Measurements from ENCODE around the gene DYSF. TPM values are rescaled to one million over a fixed set of nuclear protein-coding genes. Genes with fewer than 3 reads are reported as not detected.

DYSF gene
- total RNA-seq, 1 experiment from 2014 or later = 0.89 TPM

DNA sequence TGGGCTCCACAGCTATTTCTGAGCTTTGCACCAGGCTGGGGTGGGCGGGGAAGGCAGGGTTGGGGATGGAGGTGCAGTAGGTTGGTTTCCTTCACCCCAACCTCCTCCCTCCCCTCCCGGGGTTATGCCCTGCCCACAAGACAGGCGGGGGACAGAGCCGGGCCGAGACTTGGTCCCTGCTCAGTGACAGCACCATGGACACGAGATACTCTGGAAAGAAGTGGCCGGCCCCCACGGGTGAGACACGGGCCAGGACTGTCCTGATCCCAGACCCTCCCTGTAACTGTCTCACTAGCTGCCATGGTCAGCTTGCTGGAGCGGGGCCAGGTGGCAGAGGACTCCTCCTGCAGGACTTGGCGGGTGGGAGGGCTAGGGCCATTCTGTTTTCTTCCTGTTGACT is 59.7 kb downstream of the DYSF start:
- Histone ChIP-seq H3K79me2 (ENCODE audit: insufficient read depth, low read length) (no peaks in the 10 kb centered on the region), H3K27me3 (ENCODE audit: insufficient read depth, low read length) (no peaks in the 10 kb centered on the region; the same call in 1 of the 2 replicates), H3K4me3 (replicated peaks in 1 of 2; ENCODE audit: low read depth in 1 of 2, low read length in 2 of 2) (no peak overlapping the region), H3K36me3 (ENCODE audit: control insufficient read depth in 1 of 2, insufficient read depth in 2 of 2, low read length in 2 of 2) (no peaks in the 10 kb centered on the region), H3K4me1 (ENCODE audit: control insufficient read depth in 1 of 2, insufficient read depth in 2 of 2, low read length in 2 of 2) (no peaks in the 10 kb centered on the region), H4K20me1 (ENCODE audit: insufficient read depth) (no peaks in the 10 kb centered on the region), H2AFZ (ENCODE audit: low read depth, low read length, poor library complexity, severe bottlenecking) (no peak overlapping the region), H3K4me2 (ENCODE audit: low read length) (no peak overlapping the region), H3K9ac (ENCODE audit: low read length) (no peak overlapping the region), H3K9me3 (ENCODE audit: control insufficient read depth in 1 of 2, insufficient read depth in 1 of 2, low read depth in 1 of 2, low read length in 2 of 2) (no peaks in the 10 kb centered on the region), H3K27ac (ENCODE audit: low read depth, low read length) (no peak overlapping the region), H3K9me2 (ENCODE audit: insufficient read depth) (no peaks in the 10 kb centered on the region)
- ATAC-seq (no peak), DNase-seq (ENCODE audit: low read depth, low spot score) (no peak)
- ChIA-PET POLR2A (interaction anchor here (1.9 kb wide), 1 partner anchor 213 kb away, joined by 4 read pairs; no protein-coding TSS in a partner anchor), RAD21 (ENCODE audit: low non-redundant PET in 1 of 2, low total read pairs in 2 of 2, uncharacterized antibody in 2 of 2, unreplicated experiment in 2 of 2) (interaction anchor here in 1 of 2 experiments (1.0 kb wide), 2 partner anchors 52 to 214 kb away, joined by 4 to 6 read pairs; no protein-coding TSS in a partner anchor), CTCF (interaction anchor here (1.0 to 1.4 kb wide), 3 partner anchors 53 to 214 kb away, joined by 3 to 5 read pairs (median 3); partner anchors contain the start of gene ZNF638)
- TF ChIP-seq FOSL1 (IDR thresholded peaks at IDR 0.05; ENCODE audit: low read depth) (no peak), POLR2A (IDR thresholded peaks at IDR 0.05; ENCODE audit: borderline replicate concordance, extremely low read depth, insufficient read depth, insufficient read length) (no peak), EZH2phosphoT487 (IDR thresholded peaks at IDR 0.05; ENCODE audit: borderline replicate concordance) (no peak), RAD21 (IDR thresholded peaks at IDR 0.05; ENCODE audit: low read depth) (no peak), TCF7L2 (IDR thresholded peaks at IDR 0.05; ENCODE audit: borderline replicate concordance, extremely low read depth, insufficient read depth, insufficient read length) (no peak)
- TF ChIP-seq, protein P1, sequence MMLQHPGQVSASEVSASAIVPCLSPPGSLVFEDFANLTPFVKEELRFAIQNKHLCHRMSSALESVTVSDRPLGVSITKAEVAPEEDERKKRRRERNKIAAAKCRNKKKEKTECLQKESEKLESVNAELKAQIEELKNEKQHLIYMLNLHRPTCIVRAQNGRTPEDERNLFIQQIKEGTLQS (IDR thresholded peaks at IDR 0.05) = no peak
- no TSS peak for BruUV-seq (replicated peaks)
- intact Hi-C loops (cut with micrococcal nuclease) = no loop called here

DNA sequence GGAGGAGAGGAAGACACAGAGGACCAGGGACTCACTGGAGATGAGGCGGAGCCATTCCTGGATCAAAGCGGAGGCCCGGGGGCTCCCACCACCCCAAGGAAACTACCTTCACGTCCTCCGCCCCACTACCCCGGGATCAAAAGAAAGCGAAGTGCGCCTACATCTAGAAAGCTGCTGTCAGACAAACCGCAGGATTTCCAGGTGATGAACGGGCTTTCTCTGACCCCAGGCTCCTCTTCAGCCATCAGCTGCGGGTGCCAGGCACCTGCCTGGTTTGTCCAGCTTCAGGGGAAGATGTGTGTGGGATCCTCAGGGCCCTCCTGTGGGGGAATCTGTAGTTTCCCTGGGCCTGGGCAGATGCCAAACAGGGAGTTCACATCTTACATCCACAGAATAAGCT is 60.4 kb downstream of the DYSF start:
- H3K9me3 ChIP-seq (ENCODE audit: control insufficient read depth in 1 of 2, insufficient read depth in 1 of 2, low read depth in 1 of 2, low read length in 2 of 2) = no peaks in the 10 kb centered on the region
- no peaks in the 10 kb centered on the region for H3K9me2 ChIP-seq (ENCODE audit: insufficient read depth)
- H2AFZ ChIP-seq (ENCODE audit: low read depth, low read length, poor library complexity, severe bottlenecking) = no peak overlapping the region
- ATAC-seq = no peak
- no peaks in the 10 kb centered on the region for H3K36me3 ChIP-seq (ENCODE audit: control insufficient read depth in 1 of 2, insufficient read depth in 2 of 2, low read length in 2 of 2)
- intact Hi-C loops (cut with micrococcal nuclease) = no loop called here
- H3K4me2 ChIP-seq (ENCODE audit: low read length) = no peak overlapping the region
- no peak overlapping the region for H3K9ac ChIP-seq (ENCODE audit: low read length)
- ChIA-PET CTCF (interaction anchor here (0.8 kb wide), 1 partner anchor 53 kb away, joined by 3 read pairs; no protein-coding TSS in a partner anchor), POLR2A (no interaction called here), RAD21 (ENCODE audit: low non-redundant PET in 1 of 2, low total read pairs in 2 of 2, uncharacterized antibody in 2 of 2, unreplicated experiment in 2 of 2) (no interaction called here)
- H3K27ac ChIP-seq (ENCODE audit: low read depth, low read length) = no peak overlapping the region
- H3K4me1 ChIP-seq (ENCODE audit: control insufficient read depth in 1 of 2, insufficient read depth in 2 of 2, low read length in 2 of 2) = no peaks in the 10 kb centered on the region
- no peaks in the 10 kb centered on the region for H4K20me1 ChIP-seq (ENCODE audit: insufficient read depth)
- no peak for DNase-seq (ENCODE audit: low read depth, low spot score)
- no peak overlapping the region for H3K4me3 ChIP-seq (replicated peaks in 1 of 2; ENCODE audit: low read depth in 1 of 2, low read length in 2 of 2)
- H3K79me2 ChIP-seq (ENCODE audit: insufficient read depth, low read length) = no peaks in the 10 kb centered on the region
- BruUV-seq (replicated peaks) = no TSS peak
- TF ChIP-seq EZH2 (IDR thresholded peaks at IDR 0.05) (no peak), JUND (IDR thresholded peaks at IDR 0.05) (no peak), POLR2AphosphoS5 (IDR thresholded peaks at IDR 0.05; ENCODE audit: low read depth, low read length) (no peak), SIN3A (IDR thresholded peaks at IDR 0.05; ENCODE audit: low read depth) (no peak), YY1 (IDR thresholded peaks at IDR 0.05; ENCODE audit: extremely low read depth, insufficient replicate concordance, low read depth, low read length) (no peak), CBX3 (IDR thresholded peaks at IDR 0.05; ENCODE audit: low read depth) (no peak)
- TF ChIP-seq, protein P2, sequence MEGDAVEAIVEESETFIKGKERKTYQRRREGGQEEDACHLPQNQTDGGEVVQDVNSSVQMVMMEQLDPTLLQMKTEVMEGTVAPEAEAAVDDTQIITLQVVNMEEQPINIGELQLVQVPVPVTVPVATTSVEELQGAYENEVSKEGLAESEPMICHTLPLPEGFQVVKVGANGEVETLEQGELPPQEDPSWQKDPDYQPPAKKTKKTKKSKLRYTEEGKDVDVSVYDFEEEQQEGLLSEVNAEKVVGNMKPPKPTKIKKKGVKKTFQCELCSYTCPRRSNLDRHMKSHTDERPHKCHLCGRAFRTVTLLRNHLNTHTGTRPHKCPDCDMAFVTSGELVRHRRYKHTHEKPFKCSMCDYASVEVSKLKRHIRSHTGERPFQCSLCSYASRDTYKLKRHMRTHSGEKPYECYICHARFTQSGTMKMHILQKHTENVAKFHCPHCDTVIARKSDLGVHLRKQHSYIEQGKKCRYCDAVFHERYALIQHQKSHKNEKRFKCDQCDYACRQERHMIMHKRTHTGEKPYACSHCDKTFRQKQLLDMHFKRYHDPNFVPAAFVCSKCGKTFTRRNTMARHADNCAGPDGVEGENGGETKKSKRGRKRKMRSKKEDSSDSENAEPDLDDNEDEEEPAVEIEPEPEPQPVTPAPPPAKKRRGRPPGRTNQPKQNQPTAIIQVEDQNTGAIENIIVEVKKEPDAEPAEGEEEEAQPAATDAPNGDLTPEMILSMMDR (IDR thresholded peaks at IDR 0.05 in 2 of 3, conservative IDR thresholded peaks at IDR 0.05 in 1 of 3; ENCODE audit: borderline replicate concordance in 1 of 3, insufficient read depth in 1 of 3, low read depth in 2 of 3, low read length in 2 of 3) = no peak
- TF ChIP-seq, protein P3, sequence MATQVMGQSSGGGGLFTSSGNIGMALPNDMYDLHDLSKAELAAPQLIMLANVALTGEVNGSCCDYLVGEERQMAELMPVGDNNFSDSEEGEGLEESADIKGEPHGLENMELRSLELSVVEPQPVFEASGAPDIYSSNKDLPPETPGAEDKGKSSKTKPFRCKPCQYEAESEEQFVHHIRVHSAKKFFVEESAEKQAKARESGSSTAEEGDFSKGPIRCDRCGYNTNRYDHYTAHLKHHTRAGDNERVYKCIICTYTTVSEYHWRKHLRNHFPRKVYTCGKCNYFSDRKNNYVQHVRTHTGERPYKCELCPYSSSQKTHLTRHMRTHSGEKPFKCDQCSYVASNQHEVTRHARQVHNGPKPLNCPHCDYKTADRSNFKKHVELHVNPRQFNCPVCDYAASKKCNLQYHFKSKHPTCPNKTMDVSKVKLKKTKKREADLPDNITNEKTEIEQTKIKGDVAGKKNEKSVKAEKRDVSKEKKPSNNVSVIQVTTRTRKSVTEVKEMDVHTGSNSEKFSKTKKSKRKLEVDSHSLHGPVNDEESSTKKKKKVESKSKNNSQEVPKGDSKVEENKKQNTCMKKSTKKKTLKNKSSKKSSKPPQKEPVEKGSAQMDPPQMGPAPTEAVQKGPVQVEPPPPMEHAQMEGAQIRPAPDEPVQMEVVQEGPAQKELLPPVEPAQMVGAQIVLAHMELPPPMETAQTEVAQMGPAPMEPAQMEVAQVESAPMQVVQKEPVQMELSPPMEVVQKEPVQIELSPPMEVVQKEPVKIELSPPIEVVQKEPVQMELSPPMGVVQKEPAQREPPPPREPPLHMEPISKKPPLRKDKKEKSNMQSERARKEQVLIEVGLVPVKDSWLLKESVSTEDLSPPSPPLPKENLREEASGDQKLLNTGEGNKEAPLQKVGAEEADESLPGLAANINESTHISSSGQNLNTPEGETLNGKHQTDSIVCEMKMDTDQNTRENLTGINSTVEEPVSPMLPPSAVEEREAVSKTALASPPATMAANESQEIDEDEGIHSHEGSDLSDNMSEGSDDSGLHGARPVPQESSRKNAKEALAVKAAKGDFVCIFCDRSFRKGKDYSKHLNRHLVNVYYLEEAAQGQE (IDR thresholded peaks at IDR 0.05; ENCODE audit: low read depth) = no peak
- no peaks in the 10 kb centered on the region; the same call in 1 of the 2 replicates for H3K27me3 ChIP-seq (ENCODE audit: insufficient read depth, low read length)
